GM12878 (cell line): ENCODE data around the gene OCA2. TPM values are rescaled to one million over a fixed set of nuclear protein-coding genes. Genes with fewer than 3 reads are reported as not detected.

Experiments used
- ATAC-seq: fragments of 200-7000 bp; cut with Tn5 transposase; 3 replicates; pipeline ENCODE4 v1.9.1; 2020; ENCODE audit warnings: mild to moderate bottlenecking, moderate library complexity
- BruUV-seq: library from RNA; stranded (reverse); fragments of 400-500 nt; replicated peaks from 2 replicates; lab custom pipeline; 2021; lab: Mats Ljungman, UMichigan
- CTCF ChIA-PET: fragments of 300-600 bp; sonication (Branson Sonifier 250); formaldehyde crosslinking; extraction: SDS; loops from one replicate; lab custom pipeline; 2021; ENCODE audit warnings: inconsistent platforms; lab: Yijun Ruan, JAX
- POLR2A ChIA-PET: fragments of 350-600 bp; formaldehyde crosslinking; extraction: SDS; loops from one replicate; lab custom pipeline; 2021; ENCODE audit warnings: inconsistent platforms; lab: Charles Lee
- RAD21 ChIA-PET: fragments of 300-600 bp; sonication (Branson Sonifier 250); formaldehyde crosslinking; loops from one replicate; lab custom pipeline; 2023; ENCODE audit warnings: antibody characterized with exemption; ENCODE audit not compliant: unreplicated experiment; lab: Charles Lee
- SMC1A ChIA-PET: fragments of 300-600 bp; sonication (Branson Sonifier 250); formaldehyde crosslinking; loops from one replicate; lab custom pipeline; 2023; ENCODE audit not compliant: unreplicated experiment, uncharacterized antibody; lab: Charles Lee
- DNase-seq: peaks from one replicate; pipeline ENCODE4 v3.0.0-alpha.2; 2011; ENCODE audit warnings: low read depth, low spot score
- FAIRE-seq: peaks from 3 replicates; lab custom pipeline; 2011; peaks lifted over from hg19 to GRCh38; lab: Jason Lieb, UNC
- H2AFZ ChIP-seq: 2 replicates; pipeline ENCODE4 v1.6.0; 2011; ENCODE audit warnings: low read depth, low read length, control low read depth; ENCODE audit not compliant: control insufficient read depth
- H3K27ac ChIP-seq: 2 replicates; pipeline ENCODE4 v1.5.1; 2011; ENCODE audit warnings: control low read depth; ENCODE audit not compliant: control insufficient read depth, insufficient read depth
- H3K27me3 ChIP-seq, 2 experiments: replicated peaks in 1 of 2; 2 replicates each; pipeline versions ENCODE4 v1.6.0 to v1.6.1; 2011; ENCODE audit warnings: low read length in 1 of 2; ENCODE audit not compliant: control insufficient read depth in 2 of 2, insufficient read depth in 2 of 2
- H3K36me3 ChIP-seq, 2 experiments: 2 replicates each; pipeline ENCODE4 v1.5.1; 2011; ENCODE audit warnings: low read length in 1 of 2; ENCODE audit not compliant: control insufficient read depth in 2 of 2, insufficient read depth in 2 of 2
- H3K4me1 ChIP-seq: 2 replicates; pipeline ENCODE4 v1.6.1; 2011; ENCODE audit warnings: mild to moderate bottlenecking, low read length, moderate library complexity, mixed read lengths; ENCODE audit not compliant: control insufficient read depth, insufficient read depth
- H3K4me2 ChIP-seq: 2 replicates; pipeline ENCODE4 v1.6.0; 2011; ENCODE audit warnings: control low read depth; ENCODE audit not compliant: control insufficient read depth, insufficient read depth
- H3K4me3 ChIP-seq: fragments of 200-600 bp; sonication (generic); 2 replicates; pipeline ENCODE4 v1.5.1; 2016
- H3K79me2 ChIP-seq: 2 replicates; pipeline ENCODE4 v1.6.0; 2011; ENCODE audit warnings: low read length; ENCODE audit not compliant: control insufficient read depth, insufficient read depth
- H3K9ac ChIP-seq: 2 replicates; pipeline ENCODE4 v1.8.0; 2011; ENCODE audit warnings: low read length, control low read depth, mixed read lengths; ENCODE audit not compliant: control insufficient read depth, insufficient read depth
- H3K9me3 ChIP-seq: replicated peaks from 3 replicates; pipeline ENCODE4 v1.5.1; 2011; ENCODE audit warnings: mild to moderate bottlenecking, low read length; ENCODE audit not compliant: control insufficient read depth, insufficient read depth
- H4K20me1 ChIP-seq: 2 replicates; pipeline ENCODE4 v1.6.0; 2011; ENCODE audit not compliant: control insufficient read depth, insufficient read depth
- ATF2 ChIP-seq: IDR thresholded peaks from 2 replicates; pipeline ENCODE4 v1.6.1; 2012; ENCODE audit warnings: low read length, inconsistent platforms
- BCL11A ChIP-seq: IDR thresholded peaks from 2 replicates; pipeline ENCODE4 v1.6.1; 2011; ENCODE audit warnings: low read depth, low read length
- BCLAF1 ChIP-seq: fragments of 450-650 bp; IDR thresholded peaks from 2 replicates; pipeline ENCODE4 v1.6.1; 2017; ENCODE audit warnings: antibody characterized with exemption, mild to moderate bottlenecking, moderate library complexity
- CHD2 ChIP-seq: IDR thresholded peaks from 2 replicates; pipeline ENCODE4 v1.6.1; 2011; ENCODE audit warnings: low read depth, low read length, improper control_type of control experiment, borderline replicate concordance
- NFYA ChIP-seq: IDR thresholded peaks from 2 replicates; pipeline ENCODE4 v1.6.1; 2011; ENCODE audit warnings: low read depth, mild to moderate bottlenecking, low read length, improper control_type of control experiment, borderline replicate concordance
- NRF1 ChIP-seq: conservative IDR thresholded peaks from 2 replicates; pipeline ENCODE4 v1.6.1; 2011; ENCODE audit warnings: mild to moderate bottlenecking, low read depth, low read length, improper control_type of control experiment
- RELB ChIP-seq: fragments of 450-650 bp; IDR thresholded peaks from 2 replicates; pipeline ENCODE4 v1.6.1; 2017; ENCODE audit warnings: low read depth, mild to moderate bottlenecking, moderate library complexity
- SIX5 ChIP-seq: IDR thresholded peaks from 2 replicates; pipeline ENCODE4 v1.6.1; 2011; ENCODE audit warnings: mild to moderate bottlenecking, low read depth, low read length, moderate library complexity; ENCODE audit not compliant: severe bottlenecking
- USF1 ChIP-seq: IDR thresholded peaks from 2 replicates; pipeline ENCODE4 v1.6.1; 2011; ENCODE audit warnings: borderline replicate concordance, low read depth, mild to moderate bottlenecking, moderate library complexity, mixed read lengths, low read length; ENCODE audit not compliant: insufficient read depth; ENCODE audit errors: extremely low read length
- ZBED1 ChIP-seq: IDR thresholded peaks from 2 replicates; pipeline ENCODE4 v1.6.1; 2016; ENCODE audit warnings: borderline replicate concordance
- WGBS: methylation state at CpG from one replicate; pipeline ENCODE4 v1.1.6; 2016; ENCODE audit warnings: low lambda C conversion rate; ENCODE audit not compliant: insufficient replicate concordance, insufficient coverage; ENCODE audit errors: missing lambda C conversion rate; 5-methylcytosine and 5-hydroxymethylcytosine counted together
- in situ Hi-C: fragments of 300-500 bp; cut with MboI; formaldehyde crosslinking; loops from 9 replicates; pipeline ENCODE4 v1.14.3; 2018; ENCODE audit warnings: mixed read lengths
- intact Hi-C: fragments of 100-400 bp; cut with micrococcal nuclease; formaldehyde crosslinking; loops from one replicate; pipeline ENCODE4 v1.14.2; 2022; ENCODE audit not compliant: unreplicated experiment
- polyA plus RNA-seq, 11 experiments: library from polyadenylated mRNA; depleted of rRNA in 4 of 11; unstranded in 6 of 11; stranded (reverse) in 5 of 11; fragments of >200 nt; fragmentation: Nextera tagmentation in 4 of 11; fragmentation: Illumina TruSeq in 1 of 11; extraction: Ambion mirVana in 4 of 11; extraction: Trizol in 1 of 11; gene quantifications; 1 replicate in 1 of 11; 2 replicates in 10 of 11; pipeline versions ENCODE4 v1.2.1 to v1.2.3, GENCODE V29; 2011 to 2016; ENCODE audit warnings: inconsistent platforms in 2 of 11, missing spikeins in 2 of 11, low read depth in 1 of 11
- total RNA-seq, 4 experiments: library from RNA; depleted of rRNA in 3 of 4; stranded (reverse); fragments of >200 nt in 3 of 4; fragmentation: Illumina TruSeq in 1 of 4; extraction: Trizol in 1 of 4; gene quantifications; 2 replicates each; pipeline versions ENCODE4 v1.2.1 to v1.2.3, GENCODE V29; 2013 to 2021

OCA2 gene
- total and polyA plus RNA-seq, 10 of the 15 experiments (the other 5 are each of a cell fraction or from before 2014, with no cell fraction given): 0.04 to 1.8 TPM; not detected in 8

GRCh38 chr15:27934782-27935181 lies 164.3 kb downstream of the OCA2 start:
- in situ Hi-C loops: no loop called here
- no TSS peak for BruUV-seq
- Histone ChIP-seq H3K4me3 (no peak overlapping the region), H4K20me1 (no peaks in the 10 kb centered on the region), H3K79me2 (no peaks in the 10 kb centered on the region), H3K4me2 (no peak overlapping the region), H3K36me3 (no peaks in the 10 kb centered on the region), H3K27me3 (no peaks in the 10 kb centered on the region), H2AFZ (no peak overlapping the region), H3K27ac (no peak overlapping the region), H3K4me1 (no peaks in the 10 kb centered on the region), H3K9me3 (no peaks in the 10 kb centered on the region; the same call in 2 of the 3 replicates), H3K9ac (no peak overlapping the region)
- ChIA-PET CTCF (no interaction called here), SMC1A (no interaction called here), POLR2A (no interaction called here), RAD21 (no interaction called here)
- WGBS: 49% methylated on average over 9 of the region's 9 CpGs
- intact Hi-C loops: no loop called here
- TF ChIP-seq ATF2: no peak
- TF ChIP-seq NRF1: no peak
- TF ChIP-seq CHD2: no peak
- no peak for TF ChIP-seq BCL11A
- no peak for TF ChIP-seq USF1
- ATAC-seq: no peak
- no peak for FAIRE-seq
- no peak for DNase-seq

GRCh38 chr15:27933562-27933961 lies 165.6 kb downstream of the OCA2 start:
- ATAC-seq (no peak), FAIRE-seq (no peak), DNase-seq (no peak)
- Histone ChIP-seq H4K20me1 (no peaks in the 10 kb centered on the region), H2AFZ (no peak overlapping the region), H3K9me3 (no peaks in the 10 kb centered on the region; the same call in 2 of the 3 replicates), H3K79me2 (no peaks in the 10 kb centered on the region), H3K27me3 (no peaks in the 10 kb centered on the region), H3K4me3 (no peak overlapping the region), H3K9ac (no peak overlapping the region), H3K36me3 (no peaks in the 10 kb centered on the region), H3K4me1 (no peaks in the 10 kb centered on the region), H3K4me2 (no peak overlapping the region), H3K27ac (no peak overlapping the region)
- SMC1A ChIA-PET: no interaction called here
- 41% methylated on average over 6 of the region's 6 CpGs for WGBS
- BruUV-seq: no TSS peak
- POLR2A ChIA-PET: no interaction called here
- in situ Hi-C loops: no loop called here
- intact Hi-C loops: no loop called here
- CTCF ChIA-PET: no interaction called here
- RAD21 ChIA-PET: no interaction called here
- TF ChIP-seq RELB (no peak), BCLAF1 (no peak), NFYA (no peak), SIX5 (no peak), ZBED1 (no peak)
